Neural progenitor cell (in vitro differentiated cells): Measurements from ENCODE around the gene CPNE4.

Experiments used
- EZH2 ChIP-seq: fragments of 200-600 bp; sonication (generic); IDR thresholded peaks from 2 replicates; pipeline ENCODE4 v1.6.1; 2017; ENCODE audit warnings: antibody characterized with exemption, mild to moderate bottlenecking, moderate library complexity
- EZH2phosphoT487 ChIP-seq: fragments of 200-600 bp; sonication (generic); IDR thresholded peaks from 2 replicates; pipeline ENCODE4 v1.6.1; 2017; ENCODE audit warnings: antibody characterized with exemption
- TF ChIP-seq, protein P1 (sequence below): fragments of 200-600 bp; sonication (generic); IDR thresholded peaks from 2 replicates; pipeline ENCODE4 v1.5.1; 2017; ENCODE audit warnings: antibody characterized with exemption, mild to moderate bottlenecking

DNA sequence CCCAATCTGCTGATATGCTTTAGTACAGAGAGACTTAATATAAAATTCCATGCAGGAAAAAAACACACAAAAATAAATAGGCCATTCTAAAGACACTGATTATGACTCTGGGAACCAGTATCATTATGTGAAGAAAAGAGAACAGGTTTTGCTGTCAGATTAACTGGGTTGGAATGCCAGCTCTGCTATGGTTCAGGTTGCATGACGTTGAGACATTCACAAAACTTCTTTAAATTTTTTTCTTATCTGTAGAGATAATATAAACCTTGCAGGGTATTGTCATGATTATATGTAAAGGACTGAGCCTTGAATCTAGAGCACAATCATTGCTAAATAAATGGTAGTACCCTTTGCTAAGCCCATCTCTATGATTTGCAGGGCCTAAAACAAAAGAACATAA is 86.0 kb downstream of the CPNE4 start:
- TF ChIP-seq, protein P1, sequence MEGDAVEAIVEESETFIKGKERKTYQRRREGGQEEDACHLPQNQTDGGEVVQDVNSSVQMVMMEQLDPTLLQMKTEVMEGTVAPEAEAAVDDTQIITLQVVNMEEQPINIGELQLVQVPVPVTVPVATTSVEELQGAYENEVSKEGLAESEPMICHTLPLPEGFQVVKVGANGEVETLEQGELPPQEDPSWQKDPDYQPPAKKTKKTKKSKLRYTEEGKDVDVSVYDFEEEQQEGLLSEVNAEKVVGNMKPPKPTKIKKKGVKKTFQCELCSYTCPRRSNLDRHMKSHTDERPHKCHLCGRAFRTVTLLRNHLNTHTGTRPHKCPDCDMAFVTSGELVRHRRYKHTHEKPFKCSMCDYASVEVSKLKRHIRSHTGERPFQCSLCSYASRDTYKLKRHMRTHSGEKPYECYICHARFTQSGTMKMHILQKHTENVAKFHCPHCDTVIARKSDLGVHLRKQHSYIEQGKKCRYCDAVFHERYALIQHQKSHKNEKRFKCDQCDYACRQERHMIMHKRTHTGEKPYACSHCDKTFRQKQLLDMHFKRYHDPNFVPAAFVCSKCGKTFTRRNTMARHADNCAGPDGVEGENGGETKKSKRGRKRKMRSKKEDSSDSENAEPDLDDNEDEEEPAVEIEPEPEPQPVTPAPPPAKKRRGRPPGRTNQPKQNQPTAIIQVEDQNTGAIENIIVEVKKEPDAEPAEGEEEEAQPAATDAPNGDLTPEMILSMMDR, result no peak
- no peak for TF ChIP-seq EZH2
- no peak for TF ChIP-seq EZH2phosphoT487
